ENCODE measurements around the gene ERAL1.

ERAL1 gene

DNA sequence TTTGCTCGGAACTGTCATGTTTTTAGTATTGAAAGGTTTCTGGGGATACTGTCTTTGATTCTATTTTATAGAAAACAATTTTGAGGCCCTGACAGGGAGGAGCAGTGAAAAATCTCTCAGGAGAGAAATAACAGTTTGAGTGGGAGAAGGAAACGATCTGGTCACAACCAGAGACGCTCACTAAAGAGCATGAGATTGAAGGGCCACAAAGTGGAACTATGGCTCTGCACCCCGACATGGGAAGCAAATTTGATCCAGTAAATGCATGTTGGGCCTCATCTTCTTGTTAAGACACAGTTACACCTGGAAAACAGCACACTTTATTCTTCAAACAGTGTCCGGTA, 492 bp downstream of the ERAL1 start:
- DNase-seq (ENCODE audit: extremely low read depth, low read depth) = no peak
- TF ChIP-seq, protein P1, sequence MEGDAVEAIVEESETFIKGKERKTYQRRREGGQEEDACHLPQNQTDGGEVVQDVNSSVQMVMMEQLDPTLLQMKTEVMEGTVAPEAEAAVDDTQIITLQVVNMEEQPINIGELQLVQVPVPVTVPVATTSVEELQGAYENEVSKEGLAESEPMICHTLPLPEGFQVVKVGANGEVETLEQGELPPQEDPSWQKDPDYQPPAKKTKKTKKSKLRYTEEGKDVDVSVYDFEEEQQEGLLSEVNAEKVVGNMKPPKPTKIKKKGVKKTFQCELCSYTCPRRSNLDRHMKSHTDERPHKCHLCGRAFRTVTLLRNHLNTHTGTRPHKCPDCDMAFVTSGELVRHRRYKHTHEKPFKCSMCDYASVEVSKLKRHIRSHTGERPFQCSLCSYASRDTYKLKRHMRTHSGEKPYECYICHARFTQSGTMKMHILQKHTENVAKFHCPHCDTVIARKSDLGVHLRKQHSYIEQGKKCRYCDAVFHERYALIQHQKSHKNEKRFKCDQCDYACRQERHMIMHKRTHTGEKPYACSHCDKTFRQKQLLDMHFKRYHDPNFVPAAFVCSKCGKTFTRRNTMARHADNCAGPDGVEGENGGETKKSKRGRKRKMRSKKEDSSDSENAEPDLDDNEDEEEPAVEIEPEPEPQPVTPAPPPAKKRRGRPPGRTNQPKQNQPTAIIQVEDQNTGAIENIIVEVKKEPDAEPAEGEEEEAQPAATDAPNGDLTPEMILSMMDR (IDR thresholded peaks at IDR 0.05; ENCODE audit: low read depth, low read length) = no peak

DNA sequence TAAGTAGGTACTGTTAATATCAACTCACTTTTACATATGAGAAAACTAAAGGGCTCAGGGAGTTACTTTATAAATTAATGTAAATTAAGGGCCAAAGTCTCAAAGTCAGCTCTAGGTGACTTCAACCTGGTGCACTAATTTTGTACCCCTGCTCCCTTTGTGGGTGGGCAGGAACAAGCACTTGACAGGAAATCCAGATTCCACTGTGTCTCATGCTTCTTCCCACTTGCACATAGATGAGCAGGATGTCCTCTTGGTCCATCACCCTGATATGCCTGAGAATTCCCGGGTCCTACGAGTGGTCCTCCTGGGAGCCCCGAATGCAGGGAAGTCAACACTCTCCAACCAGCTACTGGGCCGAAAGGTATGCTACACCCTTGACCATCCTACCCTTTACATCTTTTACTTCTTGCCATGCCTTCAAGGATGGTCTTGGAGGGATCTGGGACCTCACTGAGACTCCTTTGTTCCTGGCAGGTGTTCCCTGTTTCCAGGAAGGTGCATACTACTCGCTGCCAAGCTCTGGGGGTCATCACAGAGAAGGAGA, 1.3 kb downstream of the ERAL1 start:
- DNase-seq (ENCODE audit: extremely low read depth, low read depth) = no peak
- TF ChIP-seq, protein P1 (IDR thresholded peaks at IDR 0.05; ENCODE audit: low read depth, low read length) = no peak

DNA sequence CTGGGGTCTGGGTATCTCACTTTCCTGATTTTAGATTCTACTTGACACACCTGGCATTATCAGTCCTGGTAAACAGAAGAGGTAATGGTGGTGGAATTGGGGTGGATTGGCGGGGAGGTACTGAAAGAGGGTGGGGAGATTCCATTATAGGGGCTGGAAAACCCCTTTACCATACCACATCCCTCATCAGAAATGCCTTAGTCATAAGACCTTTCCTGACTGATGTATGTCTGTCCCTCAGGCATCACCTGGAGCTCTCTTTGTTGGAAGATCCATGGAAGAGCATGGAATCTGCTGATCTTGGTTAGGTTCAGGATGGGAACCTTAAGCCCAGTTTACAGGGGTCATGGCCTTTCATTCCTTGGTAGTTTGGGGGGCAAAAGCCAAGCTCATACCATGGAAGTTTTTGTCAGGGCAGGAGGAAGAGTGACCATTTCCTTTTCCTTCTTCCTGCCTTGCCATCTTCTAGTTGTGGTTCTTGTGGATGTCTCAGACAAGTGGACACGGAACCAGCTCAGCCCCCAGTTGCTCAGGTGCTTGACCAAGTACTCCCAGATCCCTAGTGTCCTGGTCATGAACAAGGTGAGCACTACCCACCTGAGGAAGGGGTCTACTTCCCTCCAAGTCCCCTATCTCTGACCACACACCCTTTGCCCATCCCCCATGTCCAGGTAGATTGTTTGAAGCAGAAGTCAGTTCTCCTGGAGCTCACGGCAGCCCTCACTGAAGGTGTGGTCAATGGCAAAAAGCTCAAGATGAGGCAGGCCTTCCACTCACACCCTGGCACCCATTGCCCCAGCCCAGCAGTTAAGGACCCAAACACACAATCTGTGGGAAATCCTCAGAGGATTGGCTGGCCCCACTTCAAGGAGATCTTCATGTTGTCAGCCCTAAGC, 3.3 kb downstream of the ERAL1 start:
- TF ChIP-seq, protein P1 (IDR thresholded peaks at IDR 0.05; ENCODE audit: low read depth, low read length) = no peak
- no peak for DNase-seq (ENCODE audit: extremely low read depth, low read depth)

DNA sequence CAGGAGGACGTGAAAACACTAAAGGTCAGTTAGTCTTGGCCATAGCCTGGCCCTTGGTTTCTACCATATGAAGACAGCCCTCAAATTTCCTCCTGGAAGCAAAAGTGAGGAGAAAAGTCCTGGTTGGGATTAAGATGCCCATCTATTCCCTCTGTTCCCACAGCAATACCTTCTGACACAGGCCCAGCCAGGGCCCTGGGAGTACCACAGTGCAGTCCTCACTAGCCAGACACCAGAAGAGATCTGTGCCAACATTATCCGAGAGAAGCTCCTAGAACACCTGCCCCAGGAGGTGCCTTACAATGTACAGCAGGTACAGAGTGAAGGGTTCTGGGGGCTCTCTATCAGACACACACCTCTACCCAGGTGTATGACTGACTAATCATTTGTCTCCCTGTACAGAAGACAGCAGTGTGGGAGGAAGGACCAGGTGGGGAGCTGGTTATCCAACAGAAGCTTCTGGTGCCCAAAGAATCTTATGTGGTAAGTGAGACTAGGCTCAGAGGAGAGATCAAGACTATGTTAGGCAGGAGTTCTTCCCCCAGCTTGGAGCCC, 4.1 kb downstream of the ERAL1 start:
- TF ChIP-seq, protein P1 (IDR thresholded peaks at IDR 0.05; ENCODE audit: low read depth, low read length) = no peak
- DNase-seq (ENCODE audit: extremely low read depth, low read depth) = no peak

DNA sequence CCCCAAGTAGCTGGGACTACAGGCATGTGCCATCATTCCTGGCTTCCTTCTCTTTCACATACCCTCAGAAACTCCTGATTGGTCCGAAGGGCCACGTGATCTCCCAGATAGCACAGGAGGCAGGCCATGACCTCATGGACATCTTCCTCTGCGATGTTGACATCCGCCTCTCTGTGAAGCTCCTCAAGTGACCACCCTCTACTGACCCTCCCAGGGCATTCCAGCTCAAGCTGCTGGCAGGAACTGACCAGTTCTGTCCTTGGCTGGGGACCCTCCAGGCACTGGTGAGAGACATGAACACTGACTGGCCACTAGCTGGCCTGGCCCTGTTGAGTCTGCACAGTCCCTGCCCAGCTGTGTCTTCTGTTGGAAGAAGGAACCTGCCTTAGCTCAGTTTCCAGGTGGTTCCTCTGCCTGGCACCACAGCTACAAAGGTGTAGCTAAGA, 5.6 kb downstream of the ERAL1 start:
- no peak for DNase-seq (ENCODE audit: extremely low read depth, low read depth)
- TF ChIP-seq, protein P1 (IDR thresholded peaks at IDR 0.05; ENCODE audit: low read depth, low read length) = no peak

DNA sequence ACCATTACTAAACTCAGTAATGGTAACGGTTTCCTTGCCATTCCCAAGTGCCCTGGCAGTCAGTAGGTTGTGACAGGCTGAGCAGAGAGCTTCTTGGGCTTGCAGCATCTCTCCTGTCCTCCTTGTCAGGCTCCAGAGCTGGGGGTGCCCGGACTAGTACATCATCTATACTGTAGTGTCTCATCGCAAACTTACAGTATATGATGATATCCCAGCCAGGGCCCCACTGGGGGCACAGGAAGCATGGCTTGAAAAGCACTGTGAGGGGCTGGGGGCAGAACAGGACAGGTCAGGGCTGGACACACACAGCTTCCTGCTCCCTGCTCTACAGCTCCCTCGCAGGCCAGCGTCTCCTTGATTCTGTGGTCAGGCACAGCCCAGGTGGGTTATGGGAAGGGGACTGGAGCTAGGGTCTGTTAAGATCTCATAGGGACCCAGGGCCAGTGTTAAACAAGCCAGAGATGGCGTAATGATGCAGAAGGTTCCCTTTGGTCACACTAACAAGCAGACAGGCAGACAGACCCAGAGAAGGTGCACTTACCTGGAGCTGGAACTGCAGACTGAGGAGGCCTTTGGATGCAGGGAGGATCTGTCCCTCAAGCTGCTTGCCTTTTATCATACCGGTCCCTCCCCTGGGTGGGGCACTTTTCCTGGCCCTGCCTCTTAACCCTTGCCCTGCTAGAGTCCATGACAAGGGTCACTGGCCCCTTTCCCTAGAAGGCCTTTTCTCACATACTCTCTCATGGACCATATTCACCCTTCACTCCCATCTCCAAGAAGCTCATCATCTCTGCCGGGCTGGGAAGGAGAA, 6.8 kb downstream of the ERAL1 start:
- TF ChIP-seq, protein P1 (IDR thresholded peaks at IDR 0.05; ENCODE audit: low read depth, low read length) = no peak
- no peak for DNase-seq (ENCODE audit: extremely low read depth, low read depth)
